HG02588 (cell line): ENCODE measurements around the gene TMED3.
"Not testable (repeated sequence)": the region's sequence is repeated elsewhere in the genome, so short reads cannot be mapped to it uniquely, and the experiment has no call there.

ENCODE experiments used
- ATAC-seq: cut with Tn5 transposase; IDR thresholded peaks from one replicate; pipeline ENCODE4 v1.9.1; 2021; ENCODE audit warnings: mild to moderate bottlenecking, moderate library complexity; ENCODE audit not compliant: unreplicated experiment

Gene TMED3

DNA sequence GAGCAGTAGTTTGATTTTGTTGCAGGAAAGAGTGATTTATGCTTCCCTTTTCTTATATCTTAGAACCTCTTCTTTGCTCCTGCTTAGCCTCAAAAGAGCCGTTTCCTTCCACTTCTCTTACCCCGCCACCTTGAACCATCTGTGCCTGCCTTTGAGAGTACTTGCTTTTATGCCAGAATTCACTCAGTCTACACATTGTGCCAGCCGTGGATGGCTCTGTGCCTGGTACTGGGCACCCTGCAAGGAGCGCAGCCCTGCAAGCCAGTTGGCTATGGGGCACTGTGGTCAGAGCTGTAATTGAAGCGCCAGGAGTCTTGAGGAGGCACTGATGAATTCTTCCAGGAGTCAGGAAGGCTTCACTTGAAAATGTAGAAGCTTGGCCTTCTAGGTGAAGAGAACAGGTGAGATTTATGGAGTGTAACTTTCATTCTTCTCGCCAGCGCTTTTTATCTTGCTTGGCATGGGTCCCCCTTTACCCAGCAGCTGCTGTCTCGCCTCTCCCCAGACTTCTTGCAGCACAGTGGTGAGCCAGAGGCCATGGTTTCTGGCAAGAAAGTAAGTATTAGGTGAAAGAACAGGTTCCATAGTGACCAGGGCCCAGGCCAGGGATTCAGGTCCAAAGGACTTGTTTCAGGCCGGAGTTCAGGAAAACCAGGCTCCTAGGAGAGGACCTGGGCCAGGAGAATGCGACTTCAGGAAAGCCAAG, 4.9 kb downstream of the TMED3 start:
- no peak for ATAC-seq

DNA sequence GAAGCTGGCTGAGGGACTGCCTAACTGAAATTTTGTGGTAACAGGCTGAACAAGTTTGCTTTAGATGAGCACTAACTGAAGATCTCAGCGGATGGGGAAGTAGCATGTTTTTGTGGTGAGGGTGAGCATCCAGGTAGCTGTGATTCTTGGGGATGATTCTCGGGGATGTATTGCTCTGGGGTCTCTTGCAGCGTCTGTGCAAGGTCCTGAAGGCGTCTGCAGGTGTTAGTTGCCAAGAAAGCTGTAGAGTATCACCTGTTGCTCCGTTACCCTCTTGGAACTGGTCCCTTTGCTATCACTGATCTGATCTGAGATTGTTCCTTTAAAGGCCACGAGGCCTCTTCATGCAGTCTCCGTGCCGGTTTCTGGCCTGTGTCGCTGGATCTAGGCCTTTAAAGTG, 6.0 kb downstream of the TMED3 start:
- no peak for ATAC-seq

DNA sequence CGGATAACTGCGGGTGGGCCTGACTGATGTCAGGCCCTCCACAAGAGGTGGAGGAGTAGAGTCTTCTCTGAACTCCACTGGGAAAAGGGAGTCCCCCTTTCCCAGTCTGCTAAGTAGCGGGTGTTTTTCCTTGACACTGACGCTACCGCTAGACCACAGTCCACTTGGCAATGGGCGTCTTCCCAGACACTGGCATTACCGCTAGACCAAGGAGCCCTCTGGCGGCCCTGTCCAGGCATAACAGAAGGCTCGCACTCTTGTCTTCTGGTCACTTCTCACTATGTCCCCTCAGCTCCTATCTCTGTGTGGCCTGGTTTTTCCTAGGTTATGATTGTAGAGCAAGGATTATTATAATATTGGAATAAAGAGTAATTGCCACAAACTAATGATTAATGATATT, 9.1 kb downstream of the TMED3 start:
- ATAC-seq = not testable (repeated sequence)

DNA sequence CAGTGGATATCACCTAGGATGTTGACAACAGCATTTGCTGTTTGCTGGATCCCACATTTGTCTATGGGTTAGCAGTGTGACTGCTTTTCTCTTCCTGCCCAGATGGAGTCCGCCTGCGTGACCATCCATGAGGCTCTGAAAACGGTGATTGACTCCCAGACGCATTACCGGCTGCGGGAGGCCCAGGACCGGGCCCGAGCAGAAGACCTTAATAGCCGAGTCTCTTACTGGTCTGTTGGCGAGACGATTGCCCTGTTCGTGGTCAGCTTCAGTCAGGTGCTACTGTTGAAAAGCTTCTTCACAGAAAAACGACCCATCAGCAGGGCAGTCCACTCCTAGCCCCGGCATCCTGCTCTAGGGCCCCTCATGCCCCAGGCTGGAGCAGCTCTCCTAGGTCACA, 11.0 kb downstream of the TMED3 start:
- no peak for ATAC-seq

DNA sequence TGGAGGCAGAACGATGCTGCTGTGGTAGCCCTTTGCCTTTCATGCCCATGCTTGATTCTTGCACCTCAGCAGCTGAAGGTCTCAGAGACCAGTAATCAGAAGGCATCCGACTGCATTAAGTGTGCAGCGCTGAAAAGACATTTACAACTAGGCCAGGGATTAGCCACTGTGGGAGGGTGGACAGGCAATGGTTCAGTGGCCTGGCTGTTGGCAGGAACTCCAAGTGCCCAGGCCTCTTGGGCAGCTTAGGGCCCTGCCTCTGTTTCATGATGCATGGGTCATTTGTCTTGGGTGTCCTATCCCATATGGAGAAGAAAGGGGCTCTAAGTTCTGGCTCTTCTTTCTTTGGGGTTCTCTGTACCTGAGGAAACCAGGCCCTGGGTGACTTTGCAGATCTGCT, 11.4 kb downstream of the TMED3 start:
- ATAC-seq = no peak

DNA sequence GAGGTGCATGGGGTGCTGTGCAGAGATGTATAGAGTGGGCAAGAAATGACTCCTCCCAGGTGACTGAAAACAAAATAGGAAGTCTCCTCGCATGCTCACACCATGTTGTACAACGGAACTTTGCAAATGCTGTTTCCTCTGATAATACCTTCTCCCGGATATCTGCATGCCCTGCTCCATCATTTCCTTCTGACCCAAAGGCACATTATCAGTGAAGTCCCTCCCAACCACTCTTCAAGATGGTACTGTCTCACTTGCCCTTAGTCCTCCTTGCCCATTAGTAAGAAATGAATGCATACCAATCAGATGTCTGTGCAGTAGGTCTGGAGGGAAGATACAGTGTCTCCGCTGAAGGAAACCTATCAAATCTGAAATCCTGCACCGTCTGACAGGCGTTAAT, 12.0 kb downstream of the TMED3 start:
- no peak for ATAC-seq

DNA sequence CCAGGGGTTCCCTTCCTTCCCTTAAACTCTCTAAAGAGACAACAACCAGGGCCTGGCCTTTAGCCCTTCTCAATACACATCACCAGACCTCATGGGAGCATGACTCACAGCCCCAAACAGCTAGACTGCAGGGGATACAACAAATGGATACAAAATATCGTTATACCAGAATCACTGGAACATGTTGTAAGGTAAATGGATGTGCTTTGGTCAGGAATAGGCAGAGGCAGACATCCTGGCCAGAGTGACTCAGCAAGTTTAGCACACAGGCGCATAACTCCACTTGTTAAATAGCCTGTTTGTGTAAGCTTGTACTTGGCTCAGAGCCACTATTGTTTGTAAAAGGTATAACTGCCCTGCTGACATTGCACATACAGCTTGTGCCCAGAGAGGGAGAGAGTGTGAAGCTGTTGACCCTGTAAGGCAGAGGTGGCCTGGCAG, 18.3 kb downstream of the TMED3 start:
- no peak for ATAC-seq

DNA sequence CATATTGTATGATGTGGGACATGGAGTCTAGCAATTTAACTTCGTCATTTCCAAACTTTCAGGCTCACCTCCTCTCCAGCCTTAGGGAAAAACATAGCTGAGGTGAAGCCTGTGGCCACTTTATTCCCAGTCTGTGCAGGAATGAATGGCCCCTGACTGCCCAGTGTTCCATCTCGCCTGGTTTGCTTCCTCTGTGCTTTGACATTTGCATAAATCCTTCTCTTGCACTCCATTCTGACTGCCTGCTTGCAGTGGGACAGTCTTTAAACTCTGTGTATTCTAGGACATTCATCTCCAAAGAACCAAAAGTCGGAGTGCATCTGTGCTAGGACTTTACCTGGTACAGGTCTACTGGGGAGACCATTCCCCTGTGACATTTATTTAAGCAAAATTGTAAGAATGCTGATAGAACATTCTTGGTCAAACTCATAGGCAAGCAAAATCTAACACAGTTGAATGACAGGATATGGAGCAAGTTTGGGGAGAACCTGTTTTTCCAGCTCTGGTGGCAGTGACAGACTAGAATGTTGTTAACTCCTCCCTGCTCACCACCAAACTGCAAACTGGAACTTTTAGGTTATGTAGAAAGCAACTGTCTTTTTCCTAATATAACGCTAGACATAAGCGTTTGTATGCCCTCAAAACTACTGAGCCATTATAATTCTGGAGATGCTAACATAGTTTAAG, 22.1 kb downstream of the TMED3 start:
- no peak for ATAC-seq

DNA sequence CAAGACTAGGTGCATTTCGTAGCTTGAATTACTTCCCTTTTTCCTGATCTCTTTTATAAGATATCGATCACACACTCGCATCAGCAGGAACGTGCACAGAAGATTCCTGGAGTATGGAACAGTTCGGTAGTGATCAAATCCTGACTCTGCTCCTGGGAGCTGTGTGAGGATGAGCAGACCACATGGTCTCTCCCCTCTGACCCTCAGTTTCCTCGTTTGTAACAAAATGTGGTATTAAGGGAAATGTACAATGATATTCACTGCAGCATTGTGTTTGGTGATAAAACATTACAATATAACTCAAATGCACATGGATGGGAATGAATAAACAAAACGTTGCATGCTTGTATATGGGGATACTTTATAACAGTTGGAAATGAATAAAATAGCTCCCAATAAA, 26.7 kb downstream of the TMED3 start:
- no peak for ATAC-seq

DNA sequence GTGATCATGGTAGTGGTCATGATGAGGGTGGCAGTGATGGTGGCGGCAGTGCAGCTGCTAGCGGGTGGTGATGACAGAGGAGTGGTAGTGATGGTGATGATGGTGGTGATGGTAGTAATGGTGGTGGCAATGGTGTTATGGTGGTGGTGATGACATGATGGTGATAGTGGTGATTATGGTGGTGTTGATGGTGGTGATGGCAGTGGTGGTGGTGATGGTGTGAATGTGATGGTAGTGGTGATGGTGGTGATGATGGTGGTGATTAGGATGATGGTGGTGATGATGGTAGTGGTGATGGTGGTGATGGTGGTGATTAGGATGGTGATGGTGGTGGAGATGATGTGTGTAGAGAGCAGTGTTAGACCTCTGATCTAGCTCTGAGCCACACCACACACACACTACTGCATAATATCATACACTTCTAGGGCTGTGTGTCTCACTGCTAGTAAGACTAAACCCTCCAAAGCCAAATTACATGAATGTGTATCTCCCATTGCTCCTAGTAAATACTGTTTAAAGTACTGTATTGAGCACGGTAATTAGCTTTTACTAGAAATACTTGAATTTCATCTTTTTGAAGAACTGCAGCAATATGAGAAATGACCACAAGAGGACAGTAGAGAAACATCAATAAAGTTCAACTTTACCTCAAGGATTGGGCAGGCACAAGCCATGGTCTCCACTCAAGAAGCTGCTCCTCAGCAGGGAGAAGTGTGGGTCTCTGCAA, 28.8 kb downstream of the TMED3 start:
- no peak for ATAC-seq

DNA sequence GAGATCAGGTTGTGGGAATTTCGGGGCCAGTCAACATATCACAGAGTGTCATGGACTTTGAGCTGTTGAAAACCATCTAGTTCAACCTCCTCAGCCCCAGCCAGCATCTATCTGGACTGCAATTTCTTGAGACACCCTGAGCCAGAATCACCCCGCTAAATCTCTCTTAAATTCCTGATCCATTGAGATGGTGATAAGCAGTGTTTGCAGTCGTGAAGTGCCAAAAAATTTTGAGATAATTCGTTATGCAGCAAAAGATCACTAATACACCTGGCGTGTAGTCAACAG, 29.3 kb downstream of the TMED3 start:
- no peak for ATAC-seq

DNA sequence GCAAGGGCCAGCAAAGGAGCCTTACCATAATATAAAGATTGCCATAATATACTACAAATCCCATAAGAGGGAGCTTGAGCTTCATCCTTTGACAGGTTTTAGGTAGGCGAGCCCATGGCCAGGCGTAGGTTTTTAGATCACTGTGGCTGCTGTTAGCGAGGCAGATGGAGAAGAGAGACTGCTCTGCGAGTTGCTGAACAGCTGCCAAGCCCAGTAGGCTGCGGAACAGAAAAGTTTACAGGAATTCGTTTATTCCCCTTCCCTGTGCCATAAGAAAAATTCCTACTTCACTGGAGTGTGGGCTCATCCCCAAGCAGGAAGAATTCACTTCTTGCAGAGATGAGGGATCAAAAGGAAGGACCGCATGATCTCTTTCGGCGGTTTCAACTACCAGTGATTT, 30.5 kb downstream of the TMED3 start:
- no peak for ATAC-seq

DNA sequence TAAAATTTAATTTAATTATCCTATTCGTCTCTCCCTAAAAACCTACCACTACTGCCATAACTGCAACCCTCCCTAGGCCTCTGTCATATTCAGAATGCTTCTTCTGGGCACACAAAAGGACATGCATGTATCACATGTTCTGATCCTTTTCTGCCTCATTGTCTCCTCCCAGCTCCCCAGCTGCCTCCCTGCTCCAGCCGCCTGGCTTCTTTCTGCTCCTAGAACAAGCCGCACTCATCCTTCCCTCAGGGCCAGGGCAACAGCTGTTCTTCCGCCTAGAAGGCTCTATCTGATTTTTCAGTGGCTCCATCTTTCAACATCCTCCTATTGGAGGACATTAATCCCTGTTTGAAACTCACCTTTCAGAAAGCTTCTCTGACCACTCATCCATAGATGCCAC, 38.6 kb downstream of the TMED3 start:
- no peak for ATAC-seq

DNA sequence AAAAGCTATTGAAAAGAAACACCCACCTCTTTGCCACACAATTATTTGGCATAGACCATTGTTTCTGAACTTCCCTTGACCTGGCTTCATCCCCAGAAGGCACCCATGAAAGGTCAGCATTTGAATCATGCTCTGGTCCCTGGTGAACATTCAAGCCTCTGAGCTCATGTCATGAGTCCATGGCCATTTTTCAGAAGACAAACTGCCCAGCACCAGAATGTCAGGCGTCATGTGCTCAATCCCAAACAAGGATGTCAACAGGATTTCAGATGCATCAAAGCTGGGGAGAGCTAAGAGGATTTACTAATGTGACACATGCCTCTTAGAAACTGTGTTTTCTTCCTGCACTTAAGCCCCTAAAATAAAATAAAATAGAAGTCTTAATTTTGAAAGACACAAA, 41.3 kb downstream of the TMED3 start:
- no peak for ATAC-seq

DNA sequence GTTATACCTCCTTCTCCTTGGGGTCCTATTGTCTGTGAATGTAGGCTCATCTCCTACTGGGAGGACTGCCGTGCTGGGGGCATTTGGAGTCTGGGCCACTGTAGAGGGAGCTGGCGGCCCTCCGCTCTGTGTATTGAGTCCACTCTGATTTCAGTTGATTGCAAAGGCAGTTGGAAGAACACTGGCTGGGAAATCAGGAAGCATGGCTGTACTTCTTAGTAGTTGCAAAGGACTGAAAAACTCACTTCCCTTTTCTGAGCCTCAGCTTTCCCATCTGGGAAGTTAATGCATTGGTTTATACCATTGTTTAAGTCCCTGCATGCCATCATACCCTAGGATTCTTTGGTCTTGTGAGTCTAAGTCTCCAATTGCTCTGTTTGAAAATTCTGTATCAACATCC, 46.7 kb downstream of the TMED3 start:
- no peak for ATAC-seq

DNA sequence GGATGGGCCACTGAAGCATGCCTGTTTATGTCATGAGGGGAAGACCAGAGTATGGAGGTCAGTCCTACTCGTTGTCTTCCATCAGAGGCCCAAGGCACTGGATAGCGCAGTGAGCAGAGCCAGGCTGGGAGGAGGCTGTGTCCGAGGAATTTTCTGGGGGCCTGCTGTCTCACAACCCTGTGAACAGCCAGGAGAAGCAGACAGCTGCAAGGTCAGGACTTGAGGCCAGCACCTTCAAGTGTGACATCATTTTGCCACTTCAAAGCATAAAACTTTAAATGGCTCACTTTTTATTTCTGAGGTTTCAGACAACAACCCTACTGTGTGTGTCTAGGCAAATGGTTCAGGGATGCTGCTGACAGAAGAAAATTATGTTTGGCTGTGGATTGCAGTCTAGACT, 47.2 kb downstream of the TMED3 start:
- ATAC-seq = no peak

DNA sequence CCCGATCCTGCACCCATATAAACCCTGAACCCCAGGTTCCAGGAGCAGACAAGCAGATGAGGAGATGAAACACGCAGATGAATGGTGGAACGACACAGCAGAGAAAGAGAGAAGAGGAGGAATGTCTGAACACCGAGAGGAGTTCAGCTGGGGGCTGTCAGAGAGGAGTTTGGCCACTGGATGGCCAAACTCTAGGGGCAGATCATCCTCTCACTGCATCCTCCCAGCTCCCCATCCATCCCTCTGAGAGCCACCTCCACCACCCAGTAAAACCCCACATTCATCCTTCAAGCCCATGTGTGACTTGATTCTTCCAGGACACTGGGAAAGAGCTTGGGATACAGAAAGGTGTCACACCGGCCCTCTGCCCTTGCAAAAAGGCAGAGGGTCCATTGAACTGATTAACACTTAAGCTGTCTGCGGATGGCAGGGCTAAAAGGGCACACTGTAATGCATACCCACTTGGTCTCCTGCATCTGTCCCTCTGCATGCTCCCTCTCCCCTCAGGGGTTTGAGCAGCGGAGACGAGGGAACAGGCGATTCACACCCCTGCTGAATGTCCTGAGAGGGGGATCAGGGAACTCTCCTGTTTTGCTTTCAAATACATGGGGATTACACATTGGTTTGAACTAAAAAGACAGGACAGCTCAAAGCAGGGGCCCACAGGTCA, 53.8 kb downstream of the TMED3 start:
- no peak for ATAC-seq

DNA sequence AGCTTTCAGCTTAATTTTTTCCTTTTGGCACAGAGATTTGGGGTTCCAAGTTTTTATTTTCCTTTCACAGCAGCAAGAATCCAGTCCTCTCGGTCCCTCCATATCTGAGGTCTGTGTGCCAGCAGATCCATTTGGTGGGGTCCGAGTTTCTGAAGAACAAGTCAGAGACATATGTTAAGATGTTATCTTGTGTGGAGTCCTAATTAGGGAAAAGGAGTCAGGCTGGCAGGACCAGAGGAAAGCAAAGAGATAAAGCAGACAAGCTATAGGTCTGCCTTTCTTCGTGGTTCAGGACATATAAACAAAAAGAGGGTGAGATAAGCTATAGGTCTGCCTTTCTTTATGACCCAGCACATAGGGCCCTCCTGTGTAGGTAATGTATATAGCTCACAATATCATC, 54.9 kb downstream of the TMED3 start:
- ATAC-seq = no peak

DNA sequence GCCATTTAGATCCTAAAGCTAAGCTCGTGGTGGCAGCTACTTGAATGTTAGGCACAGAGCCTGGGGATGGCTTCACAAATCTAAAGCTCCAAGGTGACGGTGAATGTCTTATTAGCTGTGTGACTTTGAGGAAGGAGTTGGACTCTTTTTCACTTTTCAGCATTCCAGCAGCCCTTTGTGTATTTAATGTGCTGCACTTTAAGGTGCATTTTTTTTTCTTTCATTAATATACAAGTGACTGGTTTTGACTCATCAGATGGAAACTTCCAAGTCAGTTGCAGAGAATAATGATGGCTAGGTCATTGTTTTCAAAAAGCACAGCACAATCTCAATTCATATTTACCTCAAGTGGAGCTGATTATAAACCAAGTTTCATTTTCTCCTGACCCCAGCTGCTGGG, 55.8 kb downstream of the TMED3 start:
- ATAC-seq = no peak

DNA sequence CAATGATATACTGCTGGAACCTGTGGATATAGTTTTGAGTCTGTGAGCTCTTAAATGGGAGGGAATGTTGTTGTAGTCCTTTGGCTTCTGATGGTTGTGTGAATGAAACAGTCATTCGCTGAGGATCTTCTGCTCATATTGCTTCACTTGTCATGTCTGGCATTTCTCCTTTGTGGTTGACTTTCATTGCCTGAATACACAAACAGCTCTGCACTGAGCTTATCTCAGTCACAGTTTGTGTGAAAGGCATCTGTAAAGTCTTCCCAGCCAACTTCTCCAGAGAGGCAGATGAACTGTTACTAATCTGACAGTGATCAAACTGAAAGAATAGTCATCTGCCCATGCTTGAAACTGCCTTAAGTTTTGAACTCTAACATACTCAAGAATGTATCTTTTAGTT, 59.8 kb downstream of the TMED3 start:
- no peak for ATAC-seq

DNA sequence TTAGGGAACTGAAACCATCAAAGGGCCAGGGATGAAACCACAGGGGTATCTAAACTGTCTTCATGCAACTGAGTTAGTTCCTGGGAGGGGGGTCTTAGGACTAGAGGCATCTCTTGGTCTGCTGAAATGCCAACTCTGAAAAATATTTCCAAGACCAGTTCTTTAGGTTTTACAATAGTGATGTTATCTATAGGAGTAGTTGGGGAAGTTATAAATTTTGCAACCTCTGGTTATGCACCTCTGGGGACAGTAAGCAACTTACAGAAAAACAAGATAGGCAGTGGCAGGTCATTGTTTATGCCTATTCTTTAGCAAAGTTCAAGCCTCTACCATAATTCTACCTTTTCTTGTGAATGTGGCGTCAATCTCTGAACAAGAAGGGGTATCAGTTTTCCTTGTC, 60.7 kb downstream of the TMED3 start:
- no peak for ATAC-seq

DNA sequence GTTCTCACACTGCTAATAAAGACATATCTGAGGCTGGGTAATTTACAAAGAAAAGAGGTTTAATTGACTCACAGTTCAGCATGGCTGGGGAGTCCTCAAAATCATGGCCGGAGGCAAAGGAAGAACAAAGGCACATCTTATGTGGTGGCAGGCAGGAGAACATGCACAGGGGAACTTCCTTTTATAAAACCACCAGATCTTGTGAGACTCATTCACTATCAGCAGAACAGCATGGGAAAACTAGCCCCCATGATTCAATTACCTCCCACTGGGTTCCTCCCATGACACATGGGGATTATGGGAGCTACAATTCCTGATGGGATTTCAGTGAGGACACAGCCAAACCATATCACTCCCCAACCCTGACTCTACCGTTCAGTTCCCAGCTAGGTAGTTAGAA, 61.5 kb downstream of the TMED3 start:
- no peak for ATAC-seq
